Vagina (tissue), 2 donors: ENCODE data around the gene RALGAPA2.

Experiments
- CTCF ChIP-seq, 3 experiments: fragments of 450-650 bp in 2 of 3; fragments of 200-600 bp in 1 of 3; sonication (generic) in 1 of 3; IDR thresholded peaks; one replicate each; pipeline ENCODE4 v1.5.1; 2017 to 2019; ENCODE audit warnings: antibody characterized with exemption in 3 of 3, mild to moderate bottlenecking in 2 of 3, moderate library complexity in 2 of 3
- POLR2A ChIP-seq, 2 donors: fragments of 450-650 bp; IDR thresholded peaks; one replicate each; pipeline ENCODE4 v1.6.1; 2017; ENCODE audit warnings: antibody characterized with exemption in 2 of 2, mild to moderate bottlenecking in 2 of 2, moderate library complexity in 2 of 2
- POLR2AphosphoS5 ChIP-seq, 2 donors: sonication (generic); formaldehyde crosslinking; IDR thresholded peaks; one replicate each; pipeline ENCODE4 v1.9.0; 2017; ENCODE audit warnings: antibody characterized with exemption in 2 of 2, mild to moderate bottlenecking in 2 of 2, low read depth in 1 of 2; ENCODE audit not compliant: insufficient read depth in 1 of 2

GRCh38 chr20:20744170-20744725, 31.8 kb upstream of the RALGAPA2 start:
- TF ChIP-seq POLR2A (IDR thresholded peaks at IDR 0.05) (no peak), CTCF (IDR thresholded peaks at IDR 0.05) (no peak), POLR2AphosphoS5 (IDR thresholded peaks at IDR 0.05; ENCODE audit: insufficient read depth in 1 of 2, low read depth in 1 of 2) (no peak)
